Endothelial cell of umbilical vein (primary cell): ENCODE data around the gene ELP4. TPM values are rescaled to one million over a fixed set of nuclear protein-coding genes. Genes with fewer than 3 reads are reported as not detected.
A peak's percentile ranks its signal among the peaks of the same experiment; 100 is the strongest.

Experiments
- BruUV-seq: library from RNA; stranded (reverse); fragments of 400-500 nt; replicated peaks from 2 replicates; lab custom pipeline; 2021; lab: Mats Ljungman, UMichigan
- CTCF ChIA-PET: fragments of 300-600, 350-600 bp; sonication (Branson Sonifier 250); formaldehyde crosslinking; loops from one replicate; lab custom pipeline; 2021; ENCODE audit warnings: antibody characterized with exemption, inconsistent platforms; lab: Charles Lee
- POLR2A ChIA-PET: fragments of 300-600, 350-600 bp; sonication (Branson Sonifier 250); formaldehyde crosslinking; loops from one replicate; lab custom pipeline; 2021; ENCODE audit warnings: antibody characterized with exemption, inconsistent platforms; lab: Charles Lee
- DNase-seq: peaks from one replicate; pipeline ENCODE4 v3.0.0-alpha.2; 2011; ENCODE audit warnings: low read depth, low spot score
- FAIRE-seq: peaks from 2 replicates; lab custom pipeline; 2011; peaks lifted over from hg19 to GRCh38; lab: Jason Lieb, UNC
- H2AFZ ChIP-seq: 2 replicates; pipeline ENCODE4 v1.6.0; 2012; ENCODE audit warnings: low read depth, low read length, control low read depth, inconsistent platforms
- H3K27ac ChIP-seq: 2 replicates; pipeline ENCODE4 v1.5.1; 2011; ENCODE audit warnings: low read depth, mild to moderate bottlenecking, control low read depth, low read length, moderate library complexity; ENCODE audit not compliant: insufficient read depth
- H3K27me3 ChIP-seq, 2 experiments: 2 replicates each; pipeline versions ENCODE4 v1.6.0 to v1.6.1; 2011; ENCODE audit warnings: low read length in 2 of 2, mixed read lengths in 1 of 2; ENCODE audit not compliant: control insufficient read depth in 2 of 2, insufficient read depth in 2 of 2
- H3K36me3 ChIP-seq, 2 experiments: 2 replicates in 1 of 2; 3 replicates in 1 of 2; pipeline ENCODE4 v1.5.1; 2011; ENCODE audit warnings: low read length in 2 of 2, mild to moderate bottlenecking in 1 of 2, moderate library complexity in 1 of 2; ENCODE audit not compliant: control insufficient read depth in 2 of 2, insufficient read depth in 2 of 2; ENCODE audit errors: extremely low read depth in 1 of 2
- H3K4me1 ChIP-seq: 3 replicates; pipeline ENCODE4 v1.5.1; 2011; ENCODE audit warnings: mild to moderate bottlenecking, low read length; ENCODE audit not compliant: control insufficient read depth, insufficient read depth; ENCODE audit errors: extremely low read depth
- H3K4me2 ChIP-seq: 2 replicates; pipeline ENCODE4 v1.6.1; 2011; ENCODE audit warnings: low read length, control low read depth, mixed read lengths; ENCODE audit not compliant: insufficient read depth
- H3K4me3 ChIP-seq, 3 experiments: fragments of 200-600 bp in 1 of 3; sonication (generic), shearing (Covaris generic) in 1 of 3; replicated peaks in 1 of 3; 2 replicates each; pipeline ENCODE4 v1.5.1; 2011 to 2016; ENCODE audit warnings: control low read depth in 3 of 3, low read length in 3 of 3, mild to moderate bottlenecking in 2 of 3, inconsistent platforms in 1 of 3, low read depth in 1 of 3, moderate library complexity in 1 of 3; ENCODE audit not compliant: insufficient read depth in 1 of 3
- H3K79me2 ChIP-seq: 2 replicates; pipeline ENCODE4 v1.6.0; 2012; ENCODE audit warnings: low read length, inconsistent platforms; ENCODE audit not compliant: control insufficient read depth, insufficient read depth
- H3K9ac ChIP-seq: replicated peaks from 2 replicates; pipeline ENCODE3; 2011; ENCODE audit warnings: low read length, control low read depth; ENCODE audit not compliant: insufficient read depth; ENCODE audit errors: extremely low read depth
- H3K9me1 ChIP-seq: replicated peaks from 3 replicates; pipeline ENCODE4 v1.6.0; 2011; ENCODE audit warnings: mild to moderate bottlenecking, low read length; ENCODE audit not compliant: control insufficient read depth, insufficient read depth; ENCODE audit errors: extremely low read depth
- H3K9me3 ChIP-seq: replicated peaks from 2 replicates; pipeline ENCODE4 v1.5.1; 2012; ENCODE audit warnings: low read length, inconsistent platforms; ENCODE audit not compliant: control insufficient read depth, insufficient read depth
- H4K20me1 ChIP-seq: replicated peaks from 2 replicates; pipeline ENCODE3; 2011; ENCODE audit warnings: mild to moderate bottlenecking, low read length; ENCODE audit not compliant: control insufficient read depth, insufficient read depth; ENCODE audit errors: extremely low read depth
- CTCF ChIP-seq, 2 donors: IDR thresholded peaks; 1 replicate in 1 of 2; 2 replicates in 1 of 2; pipeline ENCODE4 v1.5.1; 2011; ENCODE audit warnings: low read length in 2 of 2, mild to moderate bottlenecking in 2 of 2, moderate library complexity in 2 of 2, control low read depth in 1 of 2, inconsistent platforms in 1 of 2, low read depth in 1 of 2; ENCODE audit not compliant: insufficient read depth in 1 of 2; ENCODE audit errors: extremely low read depth in 1 of 2
- FOS ChIP-seq: IDR thresholded peaks from 2 replicates; pipeline ENCODE4 v1.6.1; 2011; ENCODE audit warnings: mild to moderate bottlenecking, low read length, moderate library complexity, borderline replicate concordance; ENCODE audit not compliant: insufficient read depth
- GATA2 ChIP-seq: IDR thresholded peaks from 2 replicates; pipeline ENCODE4 v1.7.0; 2011; ENCODE audit warnings: low read depth, mild to moderate bottlenecking, moderate library complexity, mixed read lengths, low read length; ENCODE audit not compliant: insufficient read length, insufficient read depth
- MAX ChIP-seq: IDR thresholded peaks from 2 replicates; pipeline ENCODE4 v1.6.1; 2011; ENCODE audit not compliant: insufficient read depth, insufficient read length
- MYC ChIP-seq: IDR thresholded peaks from one replicate; pipeline ENCODE4 v1.6.1; 2011; ENCODE audit warnings: mild to moderate bottlenecking, low read depth, low read length
- POLR2A ChIP-seq: IDR thresholded peaks from 2 replicates; pipeline ENCODE4 v1.6.1; 2012; ENCODE audit warnings: low read depth, mild to moderate bottlenecking, control low read depth, low read length
- POLR2AphosphoS5 ChIP-seq: IDR thresholded peaks from 2 replicates; pipeline ENCODE4 v1.6.1; 2012; ENCODE audit warnings: low read depth, mild to moderate bottlenecking, control low read depth, low read length, moderate library complexity; ENCODE audit not compliant: insufficient read depth
- dilution Hi-C: fragments of 300-500 bp; cut with MboI; formaldehyde crosslinking; loops from one replicate; pipeline ENCODE4 v1.15.0; 2019; ENCODE audit warnings: low sequenced_read_pairs; ENCODE audit not compliant: extremely low pct_ligation_motif_present
- intact Hi-C: fragments of 100-400 bp; cut with micrococcal nuclease; formaldehyde crosslinking; loops from one replicate; pipeline ENCODE4 v1.10.0; 2022
- polyA plus RNA-seq, 4 experiments: library from polyadenylated mRNA; depleted of rRNA in 3 of 4; stranded (reverse) in 3 of 4; unstranded in 1 of 4; fragments of >200 nt; gene quantifications; 2 replicates each; pipeline versions ENCODE4 v1.2.1 to v1.2.3, GENCODE V29; 2011 to 2012; ENCODE audit warnings: missing spikeins in 1 of 4
- total RNA-seq: library from RNA; stranded (reverse); gene quantifications from 2 replicates; pipeline ENCODE4 v1.2.3, GENCODE V29; 2021

ELP4 gene
- total and polyA plus RNA-seq, 2 donors (not counting 3 experiments of a cell fraction or from before 2014, with no cell fraction given), result 11.6 to 16.3 TPM

- intact Hi-C loops, result loop anchor here (1.0 to 10.0 kb wide), 5 partner anchors 149 to 535 kb away; no protein-coding TSS in a partner anchor
- TF ChIP-seq GATA2 (no peak), CTCF (IDR thresholded peaks at IDR 0.05; ENCODE audit: extremely low read depth in 1 of 2, insufficient read depth in 1 of 2, low read depth in 1 of 2, low read length in 2 of 2) (peak; percentile 56 to 59)
These were observed 132.0 kb downstream of the ELP4 start for GRCh38 chr11:31641477-31642062.

GRCh38 chr11:31643857-31644256, 134.3 kb downstream of the ELP4 start:
- no peak for FAIRE-seq

More at GRCh38 chr11:31641477-31642062, 132.0 kb downstream of the ELP4 start:
- ChIA-PET POLR2A (no interaction called here), CTCF (interaction anchor here (0.6 to 5.3 kb wide), 60 partner anchors 9 to 539 kb away, joined by 3 to 52 read pairs (median 5); partner anchors contain the start of genes ELP4, IMMP1L and PAX6)
- DNase-seq (peak; percentile 41), FAIRE-seq (no peak)
- BruUV-seq, result no TSS peak
- peaks cover 7% of the 10 kb centered on the region for H3K4me1 ChIP-seq
- H3K4me3 ChIP-seq, result no peak overlapping the region
- H3K36me3 ChIP-seq, result no peaks in the 10 kb centered on the region
- no peak overlapping the region for H3K27ac ChIP-seq
- no peaks in the 10 kb centered on the region for H4K20me1 ChIP-seq
- H3K9me3 ChIP-seq, result no peaks in the 10 kb centered on the region
- no peaks in the 10 kb centered on the region for H3K27me3 ChIP-seq
- H2AFZ ChIP-seq, result no peak overlapping the region
- dilution Hi-C loops, result no loop called here
- H3K9ac ChIP-seq, result no peak overlapping the region
- no peaks in the 10 kb centered on the region for H3K9me1 ChIP-seq
- no peaks in the 10 kb centered on the region for H3K79me2 ChIP-seq
- no peak overlapping the region for H3K4me2 ChIP-seq

More at GRCh38 chr11:31643857-31644256, 134.3 kb downstream of the ELP4 start:
- no TSS peak for BruUV-seq
- no peaks in the 10 kb centered on the region for H3K79me2 ChIP-seq
- dilution Hi-C loops (no loop called here), intact Hi-C loops (loop anchor here (2.0 to 10.0 kb wide), 4 partner anchors 15 to 311 kb away; no protein-coding TSS in a partner anchor)
- H3K4me2 ChIP-seq, result no peak overlapping the region
- TF ChIP-seq POLR2AphosphoS5, result no peak
- no peak for TF ChIP-seq POLR2A
- TF ChIP-seq CTCF (IDR thresholded peaks at IDR 0.05; ENCODE audit: extremely low read depth in 1 of 2, insufficient read depth in 1 of 2, low read depth in 1 of 2, low read length in 2 of 2), result no peak
- no peak for TF ChIP-seq FOS
- no peak for TF ChIP-seq MYC
- TF ChIP-seq MAX, result no peak
- ChIA-PET POLR2A (no interaction called here), CTCF (interaction anchor here (2.3 kb wide), 1 partner anchor 9 kb away, joined by 6 read pairs; no protein-coding TSS in a partner anchor)
- no peak overlapping the region for H2AFZ ChIP-seq
- H4K20me1 ChIP-seq, result no peaks in the 10 kb centered on the region
- no peak overlapping the region for H3K27ac ChIP-seq
- peak; percentile 43 for DNase-seq
- H3K9me3 ChIP-seq, result no peaks in the 10 kb centered on the region
- peaks cover 7% of the 10 kb centered on the region for H3K4me1 ChIP-seq
- no peaks in the 10 kb centered on the region for H3K36me3 ChIP-seq
- H3K9ac ChIP-seq, result no peak overlapping the region
- H3K9me1 ChIP-seq, result no peaks in the 10 kb centered on the region
- H3K4me3 ChIP-seq, result no peak overlapping the region
- no peaks in the 10 kb centered on the region for H3K27me3 ChIP-seq
